DMS 273 (cell line): ENCODE results near the gene C19orf12.

Experiments
- DNase-seq: peaks from one replicate; lab custom pipeline; 2025; ENCODE audit not compliant: unreplicated experiment; lab: John Stamatoyannopoulos, UW

C19orf12 gene

GRCh38 chr19:29665215-29665825 is 49.7 kb downstream of the C19orf12 start, which contains the start of gene PLEKHF1:
Gene PLEKHF1, plus strand, starts transcription at chr19:29665461. Its CDS starts 8,379 bp downstream, at chr19:29673840.
- peak; percentile 88 for DNase-seq

GRCh38 chr19:29664753-29665214 is 50.3 kb downstream of the C19orf12 start:
- no peak for DNase-seq

- no peak for DNase-seq
Measured at GRCh38 chr19:29663861-29664752, 51.0 kb downstream of the C19orf12 start.

- peak; percentile 52 for DNase-seq
Measured at GRCh38 chr19:29662604-29663404, 52.3 kb downstream of the C19orf12 start.

GRCh38 chr19:29662278-29662603 is 52.8 kb downstream of the C19orf12 start:
- no peak for DNase-seq

- DNase-seq, result no peak
Measured at GRCh38 chr19:29660835-29661234, 54.2 kb downstream of the C19orf12 start.

- no peak for DNase-seq
Measured at GRCh38 chr19:29658221-29658991, 56.7 kb downstream of the C19orf12 start.

- DNase-seq, result no peak
Measured at GRCh38 chr19:29655648-29656335, 59.3 kb downstream of the C19orf12 start.

GRCh38 chr19:29653398-29653797 is 61.7 kb downstream of the C19orf12 start:
- no peak for DNase-seq

GRCh38 chr19:29651622-29652394 is 63.3 kb downstream of the C19orf12 start:
- no peak for DNase-seq

- no peak for DNase-seq
Measured at GRCh38 chr19:29650772-29651387, 64.2 kb downstream of the C19orf12 start.
